MCF 10A (cell line): ENCODE results near the gene CCDC33. TPM values are rescaled to one million over a fixed set of nuclear protein-coding genes. Genes with fewer than 3 reads are reported as not detected.

Experiments used
- BruUV-seq: library from RNA; stranded (reverse); fragments of 400-500 nt; replicated peaks from 2 replicates; lab custom pipeline; 2021; lab: Mats Ljungman, UMichigan
- CTCF ChIA-PET: fragments of 300-600 bp; sonication (Branson Sonifier 250); formaldehyde crosslinking; extraction: SDS; loops from one replicate; lab custom pipeline; 2021; ENCODE audit warnings: antibody characterized with exemption, inconsistent platforms; lab: Yijun Ruan, JAX
- POLR2A ChIA-PET: fragments of 300-600, 350-650 bp; sonication (Branson Sonifier 250); formaldehyde crosslinking; extraction: SDS; loops from one replicate; lab custom pipeline; 2020; ENCODE audit warnings: antibody characterized with exemption, inconsistent platforms; lab: Yijun Ruan, JAX
- DNase-seq: peaks from one replicate; pipeline ENCODE4 v3.0.0-alpha.2; 2018; ENCODE audit not compliant: unreplicated experiment
- H3K27ac Mint-ChIP-seq: one replicate; pipeline ENCODE4 v1.8.0; 2022; ENCODE audit warnings: mild to moderate bottlenecking, low read depth, mixed read lengths; ENCODE audit not compliant: unreplicated experiment
- H3K27me3 Mint-ChIP-seq: one replicate; pipeline ENCODE4 v1.8.0; 2022; ENCODE audit warnings: mixed read lengths; ENCODE audit not compliant: insufficient read depth, unreplicated experiment
- H3K36me3 Mint-ChIP-seq: one replicate; pipeline ENCODE4 v1.8.0; 2022; ENCODE audit warnings: mild to moderate bottlenecking, moderate library complexity, mixed read lengths; ENCODE audit not compliant: insufficient read depth, unreplicated experiment
- H3K4me1 Mint-ChIP-seq: one replicate; pipeline ENCODE4 v1.8.0; 2022; ENCODE audit warnings: mixed read lengths; ENCODE audit not compliant: insufficient read depth, unreplicated experiment
- H3K4me3 Mint-ChIP-seq: one replicate; pipeline ENCODE4 v1.8.0; 2022; ENCODE audit warnings: mild to moderate bottlenecking, moderate library complexity, mixed read lengths; ENCODE audit not compliant: unreplicated experiment
- H3K9me3 Mint-ChIP-seq: one replicate; pipeline ENCODE4 v1.8.0; 2022; ENCODE audit warnings: mixed read lengths; ENCODE audit not compliant: unreplicated experiment
- intact Hi-C: fragments of 100-400 bp; cut with micrococcal nuclease; formaldehyde crosslinking; loops from 2 replicates; pipeline ENCODE4 v1.14.1; 2022
- total RNA-seq: library from RNA; stranded (reverse); gene quantifications from 2 replicates; pipeline ENCODE4 v1.2.3, GENCODE V29; 2022
- TF ChIP-seq, protein P1 (sequence below): fragments of 200-600 bp; IDR thresholded peaks from one replicate; pipeline ENCODE4 v1.8.0; 2022; ENCODE audit warnings: antibody characterized with exemption, mild to moderate bottlenecking; ENCODE audit not compliant: unreplicated experiment

Gene CCDC33
- total RNA-seq, 1 experiment from 2014 or later = not detected

- Mint-ChIP-seq H3K36me3 (no peaks in the 10 kb centered on the region), H3K9me3 (no peaks in the 10 kb centered on the region), H3K4me1 (no peaks in the 10 kb centered on the region), H3K27me3 (peaks cover 11% of the 10 kb centered on the region), H3K4me3 (no peak overlapping the region), H3K27ac (no peak overlapping the region)
- POLR2A ChIA-PET = interaction anchor here (0.6 kb wide), 1 partner anchor 56 kb away, joined by 3 read pairs; no protein-coding TSS in a partner anchor
- DNase-seq = no peak
- TF ChIP-seq, protein P1, sequence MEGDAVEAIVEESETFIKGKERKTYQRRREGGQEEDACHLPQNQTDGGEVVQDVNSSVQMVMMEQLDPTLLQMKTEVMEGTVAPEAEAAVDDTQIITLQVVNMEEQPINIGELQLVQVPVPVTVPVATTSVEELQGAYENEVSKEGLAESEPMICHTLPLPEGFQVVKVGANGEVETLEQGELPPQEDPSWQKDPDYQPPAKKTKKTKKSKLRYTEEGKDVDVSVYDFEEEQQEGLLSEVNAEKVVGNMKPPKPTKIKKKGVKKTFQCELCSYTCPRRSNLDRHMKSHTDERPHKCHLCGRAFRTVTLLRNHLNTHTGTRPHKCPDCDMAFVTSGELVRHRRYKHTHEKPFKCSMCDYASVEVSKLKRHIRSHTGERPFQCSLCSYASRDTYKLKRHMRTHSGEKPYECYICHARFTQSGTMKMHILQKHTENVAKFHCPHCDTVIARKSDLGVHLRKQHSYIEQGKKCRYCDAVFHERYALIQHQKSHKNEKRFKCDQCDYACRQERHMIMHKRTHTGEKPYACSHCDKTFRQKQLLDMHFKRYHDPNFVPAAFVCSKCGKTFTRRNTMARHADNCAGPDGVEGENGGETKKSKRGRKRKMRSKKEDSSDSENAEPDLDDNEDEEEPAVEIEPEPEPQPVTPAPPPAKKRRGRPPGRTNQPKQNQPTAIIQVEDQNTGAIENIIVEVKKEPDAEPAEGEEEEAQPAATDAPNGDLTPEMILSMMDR = no peak
- intact Hi-C loops = no loop called here
- BruUV-seq = no TSS peak
- CTCF ChIA-PET = interaction anchor here (0.5 kb wide), 1 partner anchor 201 kb away, joined by 3 read pairs; no protein-coding TSS in a partner anchor
Measured at GRCh38 chr15:74316141-74316540, 80.0 kb downstream of the CCDC33 start.

GRCh38 chr15:74317820-74318375 is 81.8 kb downstream of the CCDC33 start:
- TF ChIP-seq, protein P1 = no peak
- ChIA-PET POLR2A (no interaction called here), CTCF (interaction anchor here (0.6 to 9.1 kb wide), 4 partner anchors 7 to 281 kb away, joined by 3 to 107 read pairs (median 4); no protein-coding TSS in a partner anchor)
- Mint-ChIP-seq H3K9me3 (no peaks in the 10 kb centered on the region), H3K27me3 (peaks cover 11% of the 10 kb centered on the region), H3K36me3 (no peaks in the 10 kb centered on the region), H3K4me1 (no peaks in the 10 kb centered on the region), H3K4me3 (no peak overlapping the region), H3K27ac (no peak overlapping the region)
- intact Hi-C loops = no loop called here
- DNase-seq = peak; percentile 64
- no TSS peak for BruUV-seq

DNA sequence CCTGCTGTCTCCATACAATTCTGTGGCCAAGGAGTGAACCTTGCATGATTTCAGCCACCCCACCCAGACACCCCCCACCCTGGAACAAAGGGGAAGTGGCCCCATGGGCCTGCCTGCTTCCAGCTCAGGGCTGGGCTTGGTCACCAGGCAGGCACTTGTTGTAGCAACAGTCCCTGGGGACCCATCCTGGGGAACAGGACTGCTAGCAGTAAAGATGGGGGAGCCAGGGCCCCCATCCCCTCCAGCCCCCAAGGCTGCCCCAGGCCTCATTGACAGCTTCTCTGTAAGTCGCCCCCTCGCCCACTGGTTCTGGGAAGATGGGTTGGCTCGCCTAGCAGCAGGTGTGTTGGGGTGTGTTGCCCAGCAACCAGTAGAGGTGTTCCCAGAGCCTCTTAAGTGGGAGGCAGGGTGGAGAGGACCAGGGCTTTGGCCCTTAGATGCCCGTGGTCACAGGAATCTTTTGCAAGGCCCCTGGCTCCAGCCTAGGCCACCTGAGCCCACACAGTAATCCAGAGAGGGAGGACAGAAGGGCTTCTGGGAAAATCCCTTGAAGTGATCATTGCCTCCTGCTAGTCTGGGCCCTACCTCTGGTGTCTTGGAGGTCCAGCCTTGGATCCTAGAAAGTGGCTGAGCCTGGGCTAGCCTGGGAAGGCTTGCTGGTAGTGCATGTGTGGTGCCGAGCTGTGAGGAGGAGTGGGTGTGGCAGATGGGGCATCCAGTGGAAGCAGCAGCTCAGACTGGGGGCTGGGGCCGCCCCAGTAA is 82.4 kb downstream of the CCDC33 start:
- H3K4me3 Mint-ChIP-seq = no peak overlapping the region
- intact Hi-C loops = no loop called here
- no peaks in the 10 kb centered on the region for H3K4me1 Mint-ChIP-seq
- POLR2A ChIA-PET = no interaction called here
- TF ChIP-seq, protein P1 = no peak
- no peaks in the 10 kb centered on the region for H3K36me3 Mint-ChIP-seq
- H3K27me3 Mint-ChIP-seq = peaks cover 8% of the 10 kb centered on the region
- DNase-seq = no peak
- CTCF ChIA-PET = interaction anchor here (1.0 to 9.1 kb wide), 3 partner anchors 8 to 267 kb away, joined by 3 to 109 read pairs (median 107); no protein-coding TSS in a partner anchor
- no peaks in the 10 kb centered on the region for H3K9me3 Mint-ChIP-seq
- no peak overlapping the region for H3K27ac Mint-ChIP-seq
- no TSS peak for BruUV-seq

- TF ChIP-seq, protein P1 = no peak
- Mint-ChIP-seq H3K27ac (no peak overlapping the region), H3K27me3 (peaks cover 2% of the 10 kb centered on the region), H3K36me3 (no peaks in the 10 kb centered on the region), H3K4me3 (no peak overlapping the region), H3K9me3 (no peaks in the 10 kb centered on the region), H3K4me1 (no peaks in the 10 kb centered on the region)
- ChIA-PET POLR2A (no interaction called here), CTCF (interaction anchor here (0.7 to 9.1 kb wide), 6 partner anchors 9 to 989 kb away, joined by 3 to 109 read pairs (median 30); no protein-coding TSS in a partner anchor)
- BruUV-seq = no TSS peak
- no peak for DNase-seq
- intact Hi-C loops = no loop called here
Measured at GRCh38 chr15:74319138-74319460, 83.0 kb downstream of the CCDC33 start.
